ENCODE measurements around the gene PLD5.
"Not testable (repeated sequence)": the region's sequence is repeated elsewhere in the genome, so short reads cannot be mapped to it uniquely, and the experiment has no call there.

PLD5 gene

DNA sequence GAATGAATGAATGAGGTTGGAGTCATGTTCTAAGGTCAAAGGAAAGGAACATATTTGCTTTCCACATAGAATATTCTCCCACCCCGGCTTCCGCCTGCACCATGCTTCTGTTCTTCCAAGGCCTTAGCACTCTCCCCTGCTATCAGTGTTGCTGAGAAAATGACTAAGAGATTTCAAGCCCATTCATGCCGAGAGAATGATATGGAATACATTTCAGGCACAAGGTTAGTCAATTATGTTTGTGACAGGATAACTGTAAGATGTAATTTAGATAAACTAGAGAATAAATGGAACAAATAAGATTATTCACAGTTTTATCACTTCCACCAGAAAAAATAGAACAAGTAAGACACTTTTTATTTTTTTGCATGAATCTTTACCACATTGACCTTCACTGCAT lies 122.6 kb downstream of the PLD5 start:
- DNase-seq: no peak
- Histone ChIP-seq H3K9me3 (ENCODE audit: control insufficient read depth, low read length) (no peaks in the 10 kb centered on the region), H3K4me3 (ENCODE audit: insufficient read depth, low read depth, low read length, poor library complexity, severe bottlenecking) (no peak overlapping the region), H3K4me1 (ENCODE audit: control insufficient read depth, insufficient read depth, low read length, poor library complexity, severe bottlenecking) (no peaks in the 10 kb centered on the region), H3K27me3 (replicated peaks; ENCODE audit: control insufficient read depth, insufficient read depth, low read length, poor library complexity, severe bottlenecking) (no peaks in the 10 kb centered on the region), H3K36me3 (ENCODE audit: control insufficient read depth, insufficient read depth, low read length) (no peaks in the 10 kb centered on the region), H3K27ac (ENCODE audit: insufficient read depth, low read length, poor library complexity, severe bottlenecking) (no peak overlapping the region)

DNA sequence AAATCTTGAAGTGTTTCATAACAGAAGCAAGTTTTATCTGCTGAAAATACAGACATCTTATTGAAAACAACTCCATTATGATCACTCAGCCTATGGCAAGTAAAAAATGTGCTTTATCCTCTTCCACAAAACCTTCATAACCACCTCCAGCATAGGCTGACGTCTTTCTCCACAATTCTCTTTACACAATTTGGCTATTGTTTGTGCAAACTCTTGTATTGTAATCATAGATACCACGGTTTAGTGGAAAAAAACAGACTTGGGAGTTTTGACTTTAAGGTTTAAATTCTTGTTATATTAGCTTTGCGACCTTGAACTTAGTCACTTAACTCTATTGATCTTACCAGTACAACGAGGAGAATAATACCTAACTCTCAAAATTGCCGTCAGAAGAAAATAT lies 126.1 kb downstream of the PLD5 start:
- no peak overlapping the region for H3K4me3 ChIP-seq (ENCODE audit: insufficient read depth, low read depth, low read length, poor library complexity, severe bottlenecking)
- H3K36me3 ChIP-seq (ENCODE audit: control insufficient read depth, insufficient read depth, low read length): no peaks in the 10 kb centered on the region
- H3K9me3 ChIP-seq (ENCODE audit: control insufficient read depth, low read length): no peaks in the 10 kb centered on the region
- H3K27me3 ChIP-seq (replicated peaks; ENCODE audit: control insufficient read depth, insufficient read depth, low read length, poor library complexity, severe bottlenecking): no peaks in the 10 kb centered on the region
- no peak for DNase-seq
- no peak overlapping the region for H3K27ac ChIP-seq (ENCODE audit: insufficient read depth, low read length, poor library complexity, severe bottlenecking)
- no peaks in the 10 kb centered on the region for H3K4me1 ChIP-seq (ENCODE audit: control insufficient read depth, insufficient read depth, low read length, poor library complexity, severe bottlenecking)

DNA sequence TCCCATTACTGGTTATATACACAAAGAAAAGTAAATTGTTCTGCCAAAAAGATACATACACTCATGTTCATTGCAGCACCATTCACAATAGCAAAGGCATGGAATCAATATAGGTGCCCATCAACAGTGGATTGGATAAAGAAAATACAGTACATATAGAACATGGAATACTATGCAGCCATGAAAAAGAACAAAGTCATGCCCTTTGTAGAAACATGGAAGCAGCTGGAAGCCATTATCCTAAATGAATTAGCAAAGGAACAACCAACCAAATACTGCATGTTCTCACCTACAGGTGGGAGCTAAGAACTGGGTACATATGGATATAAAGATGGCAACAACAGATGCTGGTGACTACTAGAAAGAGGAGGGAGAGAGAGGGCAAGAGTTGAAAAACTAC lies 132.6 kb downstream of the PLD5 start:
- H3K27me3 ChIP-seq (replicated peaks; ENCODE audit: control insufficient read depth, insufficient read depth, low read length, poor library complexity, severe bottlenecking): no peaks in the 10 kb centered on the region
- H3K4me3 ChIP-seq (ENCODE audit: insufficient read depth, low read depth, low read length, poor library complexity, severe bottlenecking): no peak overlapping the region
- no peaks in the 10 kb centered on the region for H3K9me3 ChIP-seq (ENCODE audit: control insufficient read depth, low read length)
- H3K27ac ChIP-seq (ENCODE audit: insufficient read depth, low read length, poor library complexity, severe bottlenecking): no peak overlapping the region
- no peaks in the 10 kb centered on the region for H3K36me3 ChIP-seq (ENCODE audit: control insufficient read depth, insufficient read depth, low read length)
- DNase-seq: no peak
- H3K4me1 ChIP-seq (ENCODE audit: control insufficient read depth, insufficient read depth, low read length, poor library complexity, severe bottlenecking): no peaks in the 10 kb centered on the region

DNA sequence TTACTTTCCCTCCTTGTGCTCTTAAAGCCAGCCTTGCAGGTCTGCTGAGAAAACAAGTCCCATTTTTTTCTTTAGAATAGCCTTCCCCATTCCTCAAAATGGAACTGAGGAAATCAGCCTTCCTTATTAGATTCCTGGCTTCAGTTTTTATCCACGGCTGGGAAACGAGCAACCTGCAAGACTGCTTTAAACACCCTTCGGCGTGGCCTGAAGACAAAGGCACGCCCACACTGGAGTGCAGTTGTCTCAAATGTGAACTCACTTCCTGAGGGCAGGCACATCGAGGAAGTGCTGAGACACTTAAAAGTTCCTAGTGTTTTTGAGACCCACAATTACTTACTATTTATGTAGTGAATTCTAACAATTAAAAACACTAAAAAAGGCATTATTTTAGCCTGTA lies 148.4 kb downstream of the PLD5 start:
- not testable (repeated sequence) for H3K9me3 ChIP-seq (ENCODE audit: control insufficient read depth, low read length); DNase-seq; H3K4me3 ChIP-seq (ENCODE audit: insufficient read depth, low read depth, low read length, poor library complexity, severe bottlenecking); H3K27ac ChIP-seq (ENCODE audit: insufficient read depth, low read length, poor library complexity, severe bottlenecking); H3K36me3 ChIP-seq (ENCODE audit: control insufficient read depth, insufficient read depth, low read length); H3K4me1 ChIP-seq (ENCODE audit: control insufficient read depth, insufficient read depth, low read length, poor library complexity, severe bottlenecking); H3K27me3 ChIP-seq (replicated peaks; ENCODE audit: control insufficient read depth, insufficient read depth, low read length, poor library complexity, severe bottlenecking)

DNA sequence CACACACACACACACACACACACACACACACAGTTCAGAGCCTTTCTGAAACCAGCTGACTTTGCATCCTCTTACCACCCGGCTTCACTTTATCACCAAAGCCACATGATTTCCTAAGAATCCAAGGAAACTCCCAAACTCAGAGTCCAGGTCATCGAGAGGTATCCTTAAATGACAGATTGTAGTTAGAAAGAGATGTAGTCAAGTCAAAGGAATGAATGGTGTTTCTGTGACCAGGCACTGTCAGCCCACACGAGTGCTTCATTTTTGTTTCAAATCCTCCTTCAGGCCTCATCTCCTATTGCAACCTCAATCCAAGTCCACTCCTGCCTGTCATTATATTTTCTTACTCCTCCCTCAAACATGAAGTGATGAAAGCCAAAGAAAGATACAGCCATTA lies 174.1 kb downstream of the PLD5 start:
- not testable (repeated sequence) for DNase-seq; H3K4me3 ChIP-seq (ENCODE audit: insufficient read depth, low read depth, low read length, poor library complexity, severe bottlenecking); H3K4me1 ChIP-seq (ENCODE audit: control insufficient read depth, insufficient read depth, low read length, poor library complexity, severe bottlenecking); H3K36me3 ChIP-seq (ENCODE audit: control insufficient read depth, insufficient read depth, low read length); H3K27ac ChIP-seq (ENCODE audit: insufficient read depth, low read length, poor library complexity, severe bottlenecking); H3K9me3 ChIP-seq (ENCODE audit: control insufficient read depth, low read length); H3K27me3 ChIP-seq (replicated peaks; ENCODE audit: control insufficient read depth, insufficient read depth, low read length, poor library complexity, severe bottlenecking)

DNA sequence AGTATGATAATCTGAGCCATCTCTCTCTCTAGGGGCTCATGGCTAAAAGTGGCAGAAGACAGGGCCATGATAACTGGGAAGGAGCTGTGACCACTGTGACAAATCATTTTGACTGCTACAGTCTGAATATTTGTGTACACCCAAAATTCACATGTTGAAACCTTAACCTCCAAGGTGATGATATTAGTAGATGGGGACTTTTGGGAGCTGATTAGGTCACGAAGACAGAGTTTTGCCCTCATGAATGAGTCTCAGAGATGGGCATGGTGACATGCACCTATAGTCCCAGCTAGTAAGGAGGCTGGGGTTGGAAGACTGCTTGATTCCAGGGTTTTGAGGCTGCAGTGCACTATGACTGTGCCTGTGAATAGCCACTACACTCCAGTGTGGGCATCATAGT lies 174.9 kb downstream of the PLD5 start:
- no peak overlapping the region for H3K27ac ChIP-seq (ENCODE audit: insufficient read depth, low read length, poor library complexity, severe bottlenecking)
- no peak overlapping the region for H3K4me3 ChIP-seq (ENCODE audit: insufficient read depth, low read depth, low read length, poor library complexity, severe bottlenecking)
- DNase-seq: no peak
- no peaks in the 10 kb centered on the region for H3K4me1 ChIP-seq (ENCODE audit: control insufficient read depth, insufficient read depth, low read length, poor library complexity, severe bottlenecking)
- H3K36me3 ChIP-seq (ENCODE audit: control insufficient read depth, insufficient read depth, low read length): no peaks in the 10 kb centered on the region
- H3K27me3 ChIP-seq (replicated peaks; ENCODE audit: control insufficient read depth, insufficient read depth, low read length, poor library complexity, severe bottlenecking): no peaks in the 10 kb centered on the region
- no peaks in the 10 kb centered on the region for H3K9me3 ChIP-seq (ENCODE audit: control insufficient read depth, low read length)

DNA sequence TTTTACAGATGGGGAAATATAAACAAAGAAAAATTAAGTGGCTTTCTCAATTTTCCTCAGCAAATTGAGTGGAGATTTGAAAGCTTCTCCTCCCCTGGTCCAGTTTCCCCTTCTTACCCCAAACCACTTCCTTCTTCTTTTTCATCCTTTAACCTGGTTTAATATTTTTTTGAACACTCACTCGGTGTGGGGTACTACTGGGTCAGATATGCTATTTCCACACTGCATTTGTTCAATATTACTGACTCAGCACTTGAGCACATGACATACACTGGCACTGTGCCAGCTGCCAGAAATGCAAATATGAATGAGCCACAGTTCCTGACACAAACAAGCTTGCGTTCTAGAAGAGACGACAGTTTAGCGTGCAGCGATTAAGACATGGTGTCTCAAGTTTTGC lies 193.6 kb downstream of the PLD5 start:
- H3K9me3 ChIP-seq (ENCODE audit: control insufficient read depth, low read length); DNase-seq; H3K27ac ChIP-seq (ENCODE audit: insufficient read depth, low read length, poor library complexity, severe bottlenecking); H3K4me1 ChIP-seq (ENCODE audit: control insufficient read depth, insufficient read depth, low read length, poor library complexity, severe bottlenecking); H3K4me3 ChIP-seq (ENCODE audit: insufficient read depth, low read depth, low read length, poor library complexity, severe bottlenecking); H3K36me3 ChIP-seq (ENCODE audit: control insufficient read depth, insufficient read depth, low read length); H3K27me3 ChIP-seq (replicated peaks; ENCODE audit: control insufficient read depth, insufficient read depth, low read length, poor library complexity, severe bottlenecking): not testable (repeated sequence)

DNA sequence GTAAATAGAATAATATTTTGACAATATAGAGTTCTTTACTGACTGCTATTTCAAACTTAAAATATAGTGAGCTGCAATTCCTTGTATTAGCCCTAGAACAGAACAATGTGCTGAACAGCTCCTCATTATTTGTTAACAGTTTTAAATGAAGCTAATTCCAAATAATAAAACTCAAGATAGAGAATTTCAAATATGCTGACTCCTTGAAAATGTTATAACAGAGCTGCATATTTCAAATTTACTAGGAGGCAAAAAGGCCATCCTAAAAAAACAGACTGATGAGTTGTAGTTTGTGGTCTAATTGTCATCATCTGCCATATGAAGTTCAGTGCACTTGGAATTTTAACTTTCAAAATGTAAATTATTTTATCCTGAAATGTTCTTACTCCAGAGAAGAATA lies 197.1 kb downstream of the PLD5 start:
- not testable (repeated sequence) for DNase-seq; H3K9me3 ChIP-seq (ENCODE audit: control insufficient read depth, low read length); H3K4me1 ChIP-seq (ENCODE audit: control insufficient read depth, insufficient read depth, low read length, poor library complexity, severe bottlenecking); H3K36me3 ChIP-seq (ENCODE audit: control insufficient read depth, insufficient read depth, low read length); H3K4me3 ChIP-seq (ENCODE audit: insufficient read depth, low read depth, low read length, poor library complexity, severe bottlenecking); H3K27me3 ChIP-seq (replicated peaks; ENCODE audit: control insufficient read depth, insufficient read depth, low read length, poor library complexity, severe bottlenecking); H3K27ac ChIP-seq (ENCODE audit: insufficient read depth, low read length, poor library complexity, severe bottlenecking)

DNA sequence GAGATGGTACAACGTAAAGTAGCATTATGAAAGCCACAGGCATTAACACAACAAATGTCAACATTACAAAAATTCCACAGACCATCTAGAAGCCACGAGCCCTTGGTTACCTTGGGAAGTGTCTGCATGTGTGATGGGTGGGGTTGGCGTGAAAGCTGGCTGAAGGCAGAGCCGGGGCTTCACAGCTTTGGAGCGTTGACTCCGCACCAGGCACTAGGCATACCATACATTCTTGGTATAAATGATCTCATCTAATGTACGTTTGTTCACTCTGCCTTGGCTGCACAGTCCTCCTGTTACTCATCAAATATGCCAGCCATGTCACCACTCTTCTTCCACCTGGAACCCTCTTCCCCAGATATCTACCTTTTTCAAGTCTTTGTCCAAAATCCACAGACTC lies 202.5 kb downstream of the PLD5 start:
- not testable (repeated sequence) for H3K27ac ChIP-seq (ENCODE audit: insufficient read depth, low read length, poor library complexity, severe bottlenecking); DNase-seq; H3K4me3 ChIP-seq (ENCODE audit: insufficient read depth, low read depth, low read length, poor library complexity, severe bottlenecking); H3K4me1 ChIP-seq (ENCODE audit: control insufficient read depth, insufficient read depth, low read length, poor library complexity, severe bottlenecking); H3K36me3 ChIP-seq (ENCODE audit: control insufficient read depth, insufficient read depth, low read length); H3K27me3 ChIP-seq (replicated peaks; ENCODE audit: control insufficient read depth, insufficient read depth, low read length, poor library complexity, severe bottlenecking); H3K9me3 ChIP-seq (ENCODE audit: control insufficient read depth, low read length)

DNA sequence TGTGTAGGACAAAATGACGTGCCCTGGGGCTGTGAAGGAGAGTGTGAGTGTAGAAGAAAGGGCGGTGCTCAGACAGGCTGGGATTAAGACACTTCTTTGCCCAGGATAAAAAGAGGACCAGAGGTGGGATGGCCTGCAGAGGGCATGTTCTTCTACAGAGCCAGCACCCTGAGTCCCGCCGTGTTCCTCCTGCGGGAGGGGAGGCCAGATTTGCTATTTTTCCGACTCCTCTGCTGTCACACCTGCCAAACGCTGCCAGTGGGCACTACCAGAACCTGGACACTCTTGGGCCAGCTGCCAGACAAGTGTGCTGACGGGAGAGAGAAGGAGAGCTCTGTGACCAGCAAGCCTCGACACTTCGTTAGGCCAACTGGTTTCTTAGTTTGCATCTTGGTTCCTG lies 206.4 kb downstream of the PLD5 start:
- Histone ChIP-seq H3K4me1 (ENCODE audit: control insufficient read depth, insufficient read depth, low read length, poor library complexity, severe bottlenecking) (no peaks in the 10 kb centered on the region), H3K27ac (ENCODE audit: insufficient read depth, low read length, poor library complexity, severe bottlenecking) (no peak overlapping the region), H3K36me3 (ENCODE audit: control insufficient read depth, insufficient read depth, low read length) (no peaks in the 10 kb centered on the region), H3K9me3 (ENCODE audit: control insufficient read depth, low read length) (no peaks in the 10 kb centered on the region), H3K4me3 (ENCODE audit: insufficient read depth, low read depth, low read length, poor library complexity, severe bottlenecking) (no peak overlapping the region), H3K27me3 (replicated peaks; ENCODE audit: control insufficient read depth, insufficient read depth, low read length, poor library complexity, severe bottlenecking) (no peaks in the 10 kb centered on the region)
- no peak for DNase-seq

DNA sequence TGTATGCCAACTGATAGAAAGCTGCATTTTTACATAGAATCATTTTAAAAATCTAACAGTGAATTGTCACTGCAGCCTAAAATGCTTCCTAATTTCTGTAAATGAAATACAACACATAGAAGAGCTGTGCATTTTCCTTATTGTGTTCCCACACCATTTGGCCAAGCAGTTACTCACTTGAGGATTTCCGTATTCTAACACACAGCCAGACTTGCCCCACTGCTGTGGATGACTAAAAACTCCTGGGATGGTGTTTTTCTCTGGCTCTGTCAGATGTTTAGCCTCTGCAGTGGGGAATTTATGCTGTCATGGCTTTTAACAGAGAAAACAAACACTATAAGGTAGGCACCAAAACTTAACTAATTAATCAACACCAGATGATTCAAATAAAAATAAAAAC lies 209.6 kb downstream of the PLD5 start:
- not testable (repeated sequence) for DNase-seq

More for the DNA sequence above, 209.6 kb downstream of the PLD5 start:
- H3K4me1 ChIP-seq (ENCODE audit: control insufficient read depth, insufficient read depth, low read length, poor library complexity, severe bottlenecking); H3K27ac ChIP-seq (ENCODE audit: insufficient read depth, low read length, poor library complexity, severe bottlenecking); H3K27me3 ChIP-seq (replicated peaks; ENCODE audit: control insufficient read depth, insufficient read depth, low read length, poor library complexity, severe bottlenecking); H3K9me3 ChIP-seq (ENCODE audit: control insufficient read depth, low read length); H3K36me3 ChIP-seq (ENCODE audit: control insufficient read depth, insufficient read depth, low read length); H3K4me3 ChIP-seq (ENCODE audit: insufficient read depth, low read depth, low read length, poor library complexity, severe bottlenecking): not testable (repeated sequence)

Measured in effector memory CD4-positive, alpha-beta T cell (primary cell).